ELF-1 (cell line): ENCODE results near the gene NDUFS2.

Experiments
- DNase-seq: peaks from one replicate; pipeline ENCODE4 v3.0.0-alpha.2; 2016; ENCODE audit warnings: low read depth, low spot score

The NDUFS2 gene

DNA sequence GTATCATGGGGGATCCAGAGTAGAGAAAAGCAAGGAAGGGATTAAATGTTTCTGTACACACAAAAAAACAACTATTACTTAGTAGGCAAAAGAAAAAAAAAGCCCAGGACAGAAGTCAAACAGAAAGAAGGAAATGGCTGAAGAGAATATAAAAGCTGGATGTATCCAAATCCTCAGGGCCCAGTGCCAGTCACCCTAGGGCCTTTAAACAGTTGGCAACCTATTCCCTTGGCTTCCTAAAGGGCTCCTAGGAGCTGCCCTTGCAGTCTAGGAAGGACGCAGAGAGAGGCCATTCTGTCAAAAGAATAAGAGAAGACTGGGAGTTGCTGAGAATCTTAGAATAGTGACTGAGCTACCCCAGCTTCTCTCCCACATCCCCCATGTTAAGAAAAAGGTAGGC is 29.8 kb upstream of the NDUFS2 start:
- no peak for DNase-seq

DNA sequence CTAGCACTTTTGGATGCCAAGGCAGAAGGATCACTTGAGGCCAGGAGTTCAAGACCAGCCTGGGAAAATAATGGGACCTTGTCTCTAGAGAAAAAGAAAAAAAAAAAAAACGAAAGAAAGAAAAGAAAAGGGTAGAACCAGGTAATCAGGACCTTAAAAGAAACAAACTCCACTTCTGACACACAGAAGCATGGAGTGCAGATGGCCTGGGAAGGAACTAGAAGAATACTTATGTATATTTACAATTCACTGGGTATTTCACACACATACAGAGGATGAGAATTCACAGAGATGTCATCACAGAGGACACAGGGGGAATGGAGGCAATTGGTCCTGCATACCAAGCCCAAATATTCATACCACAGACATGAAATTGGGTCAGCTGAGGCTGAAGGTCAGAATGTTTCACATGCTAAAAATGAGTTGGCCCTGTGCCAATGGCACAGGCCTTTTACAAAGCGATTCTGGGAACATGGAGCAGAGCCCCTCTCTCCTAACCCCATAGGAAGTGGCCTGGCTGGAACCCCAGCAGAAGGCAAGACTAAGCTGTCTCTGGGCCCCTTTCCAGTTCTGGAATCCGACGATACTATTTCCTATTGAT is 29.3 kb upstream of the NDUFS2 start:
- DNase-seq: no peak

DNA sequence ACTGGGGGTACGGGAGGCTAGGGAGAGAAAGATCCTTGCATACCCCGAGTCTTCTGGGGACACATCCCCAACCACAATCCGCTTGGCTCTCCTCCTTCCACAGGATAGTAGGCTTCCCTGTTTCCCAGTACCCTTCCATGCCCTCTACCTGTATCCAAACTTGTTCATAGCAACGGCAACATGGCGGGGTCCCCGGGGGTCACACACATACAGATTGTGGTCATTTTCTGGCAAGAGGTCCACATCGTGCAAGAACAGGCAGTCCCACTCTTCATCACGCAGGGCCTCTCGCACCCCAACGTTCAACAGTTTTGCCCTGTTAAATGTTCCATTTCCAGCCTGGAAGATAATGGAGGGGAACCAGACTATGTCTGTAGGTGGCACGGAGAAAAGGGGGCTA is 28.5 kb upstream of the NDUFS2 start:
- DNase-seq: no peak

DNA sequence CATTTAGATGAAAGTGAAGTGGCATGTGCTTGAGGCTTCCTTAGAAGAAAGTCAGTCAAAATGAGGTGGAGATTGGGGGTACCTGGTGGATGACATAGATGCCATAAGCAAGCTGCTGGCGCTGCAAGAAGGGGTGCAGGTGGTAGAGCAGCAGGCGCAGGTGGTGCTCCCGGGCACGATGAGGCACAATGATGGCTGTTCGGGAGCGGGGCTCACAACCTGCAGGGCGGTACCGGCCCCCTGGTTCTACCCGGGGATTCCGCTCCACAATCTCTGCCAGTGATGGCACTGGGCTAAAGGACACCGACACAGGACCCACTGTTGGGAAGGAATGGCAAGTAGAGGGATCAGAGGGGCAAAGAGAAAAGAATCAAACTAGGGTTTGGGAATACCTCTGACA is 27.3 kb upstream of the NDUFS2 start:
- DNase-seq: no peak

DNA sequence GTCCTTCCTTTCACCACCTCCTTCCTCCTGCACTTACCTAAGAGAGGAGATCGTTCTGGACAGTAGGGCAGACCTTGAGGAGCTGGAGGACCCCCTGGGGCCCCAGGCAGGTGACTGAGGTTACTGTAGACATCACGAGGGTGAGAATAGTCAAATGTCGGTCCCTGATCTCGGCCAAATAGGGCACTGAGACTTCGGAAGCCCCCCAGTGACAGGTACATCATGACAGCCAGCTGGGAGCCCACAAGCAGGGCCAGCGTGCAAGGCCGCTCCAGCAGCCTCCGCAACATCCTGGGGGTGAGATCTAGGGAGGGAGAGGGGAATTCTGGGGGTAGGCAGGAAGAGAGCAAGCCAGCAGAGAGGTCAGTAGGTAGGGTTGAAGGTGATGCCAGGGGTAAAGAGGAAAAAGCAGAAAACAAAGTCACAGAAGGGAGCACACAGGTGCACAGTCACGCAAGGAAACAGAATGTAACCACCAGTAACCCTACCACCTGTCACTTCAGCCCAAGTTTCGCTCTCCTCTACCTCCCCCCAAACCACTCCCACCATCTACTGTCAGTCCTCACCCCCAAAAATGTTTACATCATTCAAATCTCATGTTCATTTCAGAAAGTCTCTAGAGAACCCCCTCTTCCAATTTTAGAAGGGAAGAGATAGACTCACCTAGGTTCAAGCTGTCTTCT is 26.3 kb upstream of the NDUFS2 start:
- no peak for DNase-seq

DNA sequence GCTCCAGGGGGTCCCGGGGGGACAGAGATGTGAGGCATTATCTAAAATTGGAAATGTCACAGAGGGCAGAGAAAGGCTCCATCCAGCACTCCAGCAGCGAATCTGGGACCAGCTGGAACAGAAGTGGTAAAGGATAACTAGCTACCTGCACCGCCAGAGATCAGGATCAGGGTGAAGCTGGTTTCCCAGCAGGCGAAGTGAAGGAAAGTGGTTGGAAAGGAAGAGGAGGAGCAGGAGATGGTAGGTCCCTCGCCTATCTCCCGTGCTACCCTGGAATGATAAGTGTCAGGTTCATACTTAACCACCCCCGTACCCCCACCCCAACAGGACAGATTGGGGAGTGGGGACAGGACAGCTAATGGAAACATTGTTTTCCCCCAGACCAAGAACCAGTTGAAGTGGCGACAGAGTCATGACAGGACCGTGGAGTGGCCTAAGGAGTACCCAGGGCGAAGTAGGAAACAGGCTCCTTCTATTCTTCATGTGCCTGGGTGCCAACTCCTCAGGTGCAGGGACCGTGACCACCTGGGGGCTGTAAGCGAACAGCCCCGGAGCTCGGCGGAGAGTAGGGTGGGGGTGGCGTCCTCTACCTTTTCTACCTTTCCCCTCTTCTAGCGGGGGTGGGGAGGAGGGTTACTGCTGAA is 25.6 kb upstream of the NDUFS2 start:
- no peak for DNase-seq

DNA sequence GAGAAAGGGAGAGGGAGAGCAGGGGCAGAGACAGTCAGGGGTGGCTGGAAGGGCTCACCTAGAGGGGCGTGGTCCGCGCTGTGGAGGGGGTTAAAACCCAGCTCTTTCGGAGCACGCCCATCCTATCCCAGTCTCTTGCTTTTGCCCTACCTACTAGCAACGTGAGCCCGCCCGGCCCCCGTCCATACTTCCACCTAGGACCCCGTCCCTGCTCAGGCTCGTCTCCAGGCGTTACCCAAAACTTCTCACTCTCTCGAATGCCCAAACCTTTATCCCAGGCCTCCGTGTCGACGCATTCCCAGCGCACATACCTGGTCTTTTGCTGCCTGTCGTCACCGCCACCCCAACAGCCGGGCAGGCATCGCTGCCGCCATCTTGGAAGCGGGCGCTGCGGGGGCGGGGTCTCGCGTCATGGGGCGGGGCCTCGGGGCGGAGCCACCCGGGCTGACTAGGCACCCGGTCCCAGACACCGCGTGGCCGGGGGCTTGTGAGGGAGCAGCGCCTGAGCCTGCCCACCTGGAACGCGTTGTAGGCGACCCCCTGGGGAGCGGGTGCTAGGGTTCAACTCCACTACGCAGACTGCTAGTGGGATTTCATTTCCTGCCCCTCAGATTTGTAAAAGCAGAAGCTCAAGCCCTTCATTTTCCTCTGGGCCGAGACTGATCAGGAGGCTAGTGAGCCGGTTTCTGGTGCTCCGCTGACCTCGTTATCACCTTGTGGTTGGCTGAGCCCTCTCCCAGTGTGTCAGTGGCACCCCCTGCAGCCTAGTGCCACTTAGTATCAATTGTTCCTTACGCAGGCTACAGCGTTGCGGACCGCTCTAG is 24.8 kb upstream of the NDUFS2 start, which contains the start of gene B4GALT3:
B4GALT3 (minus strand) TSS at position 396 of the 824 bp plus-strand sequence. CDS start 1,447 bp downstream, outside the sequence.
- DNase-seq: peak; percentile 94

DNA sequence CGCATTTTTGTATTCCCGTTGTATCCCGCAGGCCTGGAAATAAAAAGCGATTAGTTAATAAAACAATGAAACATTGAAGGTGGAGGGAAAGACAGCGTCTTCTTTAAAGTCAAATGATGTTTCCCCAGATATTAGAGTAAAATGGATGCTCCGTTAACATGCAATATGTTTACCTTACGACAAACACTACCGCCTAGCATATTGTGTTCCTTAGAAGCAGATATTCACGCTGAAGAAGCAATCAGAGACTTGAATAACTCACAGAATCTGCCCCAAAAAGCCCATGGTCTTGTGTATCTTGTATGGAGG is 24.3 kb upstream of the NDUFS2 start:
- no peak for DNase-seq

DNA sequence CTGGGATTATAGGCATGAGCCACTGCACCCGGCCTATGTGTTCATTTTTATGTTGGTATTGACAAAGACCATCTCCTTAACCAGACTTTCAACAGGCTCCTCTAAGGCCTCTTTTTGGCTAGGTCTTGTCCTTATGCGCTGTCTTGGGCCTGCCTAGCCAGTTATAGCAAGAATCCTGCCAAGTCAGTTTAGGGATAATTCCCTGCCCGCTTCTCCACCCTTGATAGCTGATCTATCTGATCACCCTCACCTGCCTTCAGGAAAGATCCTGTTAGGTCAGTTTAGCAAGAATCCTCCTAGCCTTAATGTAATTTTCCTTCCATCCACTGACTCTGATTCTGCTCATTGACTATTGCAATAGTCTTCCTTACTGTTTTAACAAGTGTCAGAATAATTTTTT is 22.5 kb upstream of the NDUFS2 start:
- DNase-seq: no peak

DNA sequence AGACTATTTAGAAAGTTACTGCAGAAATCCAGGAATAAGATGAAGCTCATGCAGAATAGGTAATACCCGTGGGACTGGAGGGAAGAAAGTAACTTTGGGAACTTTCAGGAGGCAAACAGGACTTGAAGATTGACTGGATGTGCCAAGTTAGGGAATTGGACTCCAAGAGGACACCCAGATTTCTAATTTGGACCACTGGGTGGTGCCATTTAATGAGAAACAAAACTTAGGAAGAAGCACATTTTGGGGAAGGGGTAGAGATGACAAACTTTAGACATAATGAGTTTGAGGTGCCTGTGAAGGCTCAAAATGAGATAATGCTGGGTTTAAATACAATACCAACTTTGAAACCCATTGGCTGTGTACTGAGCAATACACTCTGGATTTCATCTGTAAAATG is 21.5 kb upstream of the NDUFS2 start:
- no peak for DNase-seq

DNA sequence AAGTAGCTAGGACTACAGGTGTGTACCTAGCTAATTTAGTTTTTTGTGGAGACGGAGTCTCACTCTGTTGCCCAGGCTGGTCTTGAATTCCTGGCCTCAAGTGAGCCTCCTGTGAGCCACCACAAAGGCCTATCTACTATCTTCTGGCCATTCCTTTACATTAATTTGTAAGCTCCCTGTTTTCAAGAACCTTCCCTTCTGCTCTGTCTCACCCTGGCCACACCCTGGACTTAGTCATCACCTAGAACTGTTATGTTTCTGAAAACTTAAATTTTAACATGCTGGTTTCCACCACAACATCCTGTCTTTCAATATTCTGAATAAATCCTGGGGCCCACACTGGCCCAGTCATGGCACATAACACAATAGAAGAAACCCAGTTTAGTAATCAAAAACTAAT is 20.0 kb upstream of the NDUFS2 start:
- DNase-seq: no peak

DNA sequence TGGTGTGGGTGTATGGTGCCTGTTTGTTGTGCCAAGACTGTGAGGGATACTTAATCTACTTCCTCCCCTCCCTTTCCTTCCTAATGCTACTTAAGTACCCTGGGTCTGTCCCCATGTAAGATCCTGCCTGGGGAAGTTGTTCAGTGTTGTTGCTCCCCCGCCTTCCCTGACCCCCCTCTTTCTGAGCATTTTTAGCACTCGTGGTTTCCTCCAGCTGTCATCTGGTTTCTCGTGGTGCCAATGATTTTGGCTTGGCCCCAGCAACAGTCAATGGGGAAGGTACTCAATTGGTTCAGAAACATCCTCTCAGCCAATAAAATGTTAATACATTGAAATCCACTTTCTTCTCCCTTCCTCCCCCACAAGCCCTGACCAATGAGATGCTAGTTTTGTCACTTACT is 16.9 kb upstream of the NDUFS2 start:
- no peak for DNase-seq

DNA sequence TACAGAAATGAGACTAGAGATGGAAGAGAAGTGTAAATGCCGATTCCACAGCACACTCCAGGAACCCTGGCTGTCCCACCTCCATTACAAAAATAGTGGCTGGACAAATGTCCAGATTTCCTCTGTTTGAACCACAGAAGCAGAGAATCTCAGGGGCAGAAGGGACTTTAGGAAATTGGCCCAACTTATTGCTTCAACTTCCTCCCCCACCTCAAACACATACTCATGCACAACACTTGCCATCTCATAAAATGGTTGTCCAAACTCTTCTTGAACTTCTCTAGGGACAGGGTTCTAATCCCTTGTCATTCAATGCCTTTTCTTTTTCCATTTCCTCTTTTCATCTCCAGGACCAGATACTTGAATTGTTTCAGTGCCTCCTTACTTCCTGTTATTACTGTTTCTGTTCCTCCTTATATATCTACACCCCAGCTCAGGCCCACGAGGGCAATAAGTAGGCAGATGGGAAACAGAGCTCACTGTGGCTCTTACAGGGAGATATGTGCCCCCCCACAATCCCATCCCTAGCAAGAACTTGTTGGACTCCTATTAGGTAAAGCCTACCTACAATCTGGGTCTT is 16.3 kb upstream of the NDUFS2 start:
- DNase-seq: no peak

DNA sequence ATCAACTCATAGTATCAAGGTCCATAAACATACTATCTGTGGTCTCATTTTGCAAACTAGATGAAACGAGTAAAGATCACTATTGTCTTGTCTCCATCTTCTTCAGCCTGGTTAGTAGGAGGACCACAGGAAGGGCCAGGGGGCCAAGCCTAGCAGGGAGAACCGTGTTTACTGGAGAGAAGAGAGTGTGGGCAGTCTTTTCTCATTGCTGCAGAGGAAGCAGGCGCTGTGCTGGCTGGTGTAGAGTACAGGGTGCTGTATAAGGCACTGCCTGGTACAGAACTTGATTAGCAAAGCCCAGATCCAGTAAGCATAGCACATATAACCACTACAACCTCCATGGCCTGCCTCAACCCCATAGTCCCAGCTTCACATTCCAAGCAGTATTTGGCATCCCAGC is 14.9 kb upstream of the NDUFS2 start:
- no peak for DNase-seq

DNA sequence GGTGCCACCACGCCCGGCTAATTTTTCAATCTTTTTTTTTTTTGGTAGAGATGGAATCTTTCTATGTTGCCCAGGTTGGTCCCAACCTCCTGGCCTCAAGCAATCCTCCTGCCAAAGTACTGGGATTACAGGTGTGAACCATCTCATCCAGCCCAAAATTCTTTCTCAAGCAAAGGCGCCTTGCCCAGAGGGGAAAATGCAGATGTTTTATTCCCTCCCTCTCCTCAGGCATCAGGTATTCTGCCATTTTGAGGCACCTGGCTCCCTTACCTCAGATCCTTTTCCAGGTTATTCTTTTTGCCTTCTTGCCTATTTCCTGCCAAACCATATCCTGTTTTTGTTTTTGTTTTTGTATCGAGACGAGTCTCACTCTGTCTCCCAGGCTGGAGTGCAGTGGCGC is 13.8 kb upstream of the NDUFS2 start:
- no peak for DNase-seq

DNA sequence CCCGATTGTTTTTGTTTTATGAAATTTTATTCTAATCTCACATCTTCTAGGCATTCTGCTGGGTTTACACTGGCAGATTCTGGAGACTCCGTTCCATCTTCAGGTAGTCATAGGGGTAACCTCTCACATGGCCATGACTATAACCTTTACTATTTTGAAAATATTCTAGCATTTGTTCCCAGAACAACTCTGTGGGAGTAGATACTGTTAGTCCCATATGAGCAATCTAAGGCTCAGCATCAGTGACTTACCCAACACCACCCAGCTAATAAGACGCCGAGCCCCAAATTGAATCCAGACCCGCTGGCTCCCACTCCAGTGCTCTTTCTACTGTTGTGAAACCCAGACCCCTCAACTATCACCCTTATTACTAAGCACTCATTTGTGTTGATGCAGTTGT is 13.1 kb upstream of the NDUFS2 start:
- DNase-seq: no peak

DNA sequence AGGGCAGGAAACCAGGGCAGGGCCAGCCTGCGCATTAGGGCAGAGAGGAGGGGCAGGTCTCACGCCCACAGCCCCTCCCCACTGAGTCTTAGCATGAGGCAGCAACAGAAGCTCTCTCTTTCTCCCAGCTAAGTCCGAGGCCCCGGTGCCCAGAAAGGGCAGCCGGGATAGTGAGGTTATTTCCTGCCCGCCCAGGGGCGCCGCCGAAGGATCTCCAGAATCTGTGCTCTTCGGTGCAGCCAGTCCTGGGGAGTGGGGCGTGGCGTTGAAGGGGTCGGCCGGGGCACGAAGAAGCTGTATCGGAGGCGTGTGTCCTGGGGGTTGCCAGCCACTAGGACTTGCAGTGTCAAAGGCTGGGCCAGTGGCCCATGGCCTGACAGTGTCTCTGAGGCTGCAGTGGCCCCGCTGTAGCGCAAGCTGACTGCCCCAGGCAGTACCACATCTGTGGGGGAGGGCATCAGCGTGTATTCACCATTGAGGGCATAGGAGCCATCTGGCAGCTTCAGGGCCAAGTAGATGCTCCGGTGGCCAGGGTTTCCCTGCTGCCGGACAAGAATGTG is 11.1 kb upstream of the NDUFS2 start:
- DNase-seq: peak; percentile 60

DNA sequence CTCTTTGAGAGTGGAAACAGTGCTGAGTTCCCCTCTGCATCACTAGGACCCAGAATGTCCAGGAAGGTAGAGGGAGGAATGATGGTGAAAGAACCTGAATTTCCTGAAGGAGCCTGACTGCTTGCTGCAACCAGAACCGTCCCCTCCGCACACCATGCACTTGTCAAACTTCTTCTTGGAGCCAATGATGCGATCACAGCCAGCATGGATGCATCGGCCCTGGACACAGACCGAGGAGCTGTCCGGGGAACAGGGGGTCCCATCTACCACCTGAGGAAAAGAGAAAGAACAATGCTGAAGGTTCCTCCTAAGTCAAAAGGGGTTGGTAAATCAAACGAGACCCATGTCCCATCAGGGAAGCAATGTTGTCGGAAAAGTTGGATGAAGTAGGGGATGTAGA is 10.2 kb upstream of the NDUFS2 start:
- no peak for DNase-seq

DNA sequence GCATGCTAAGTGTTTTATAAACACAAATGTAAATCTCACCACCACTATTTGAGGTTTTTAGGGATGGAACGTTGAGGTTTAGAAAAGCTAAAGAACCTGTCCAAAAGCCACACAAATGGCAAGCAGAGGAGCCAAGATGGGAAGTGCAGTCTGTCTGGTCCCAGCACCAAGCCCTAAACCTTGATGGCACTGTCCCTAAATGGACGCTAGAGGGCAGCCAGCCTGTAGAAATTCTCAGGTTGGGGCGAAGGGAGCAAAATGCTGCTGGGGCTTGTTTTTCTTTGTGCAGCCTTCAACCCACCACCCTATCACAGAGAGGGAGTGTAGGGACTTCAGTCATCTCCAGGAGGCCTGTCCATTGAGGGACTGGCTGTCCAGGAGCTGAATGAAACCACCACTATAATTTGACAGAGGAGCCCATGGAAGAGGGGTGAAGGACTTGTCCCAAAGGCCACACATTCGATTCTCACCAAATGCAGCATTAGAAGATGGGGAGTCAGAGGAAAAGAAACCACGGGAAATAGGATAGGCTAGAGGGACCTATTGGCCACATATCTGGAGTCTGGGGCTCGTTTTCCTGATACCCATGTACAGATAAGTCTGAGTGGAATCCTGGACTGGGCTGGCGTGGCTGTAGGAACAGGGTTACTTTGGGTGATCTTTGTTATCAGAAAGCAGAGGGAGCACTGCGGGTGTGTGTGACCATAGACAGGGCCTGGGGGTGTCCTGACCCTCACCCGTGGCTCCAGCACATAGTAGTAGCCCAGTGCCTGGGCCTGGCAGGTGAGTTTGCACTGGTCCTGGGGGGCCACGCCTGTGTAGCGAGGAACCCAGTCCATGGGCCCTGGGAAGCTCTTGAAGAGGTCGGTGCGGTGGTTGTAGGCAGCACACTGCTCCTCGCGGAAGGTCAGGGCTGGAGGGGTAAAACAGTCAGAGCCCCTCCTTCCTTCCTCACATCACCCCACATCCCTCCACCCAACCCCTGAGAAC is 9.4 kb upstream of the NDUFS2 start:
- DNase-seq: peak; percentile 86

DNA sequence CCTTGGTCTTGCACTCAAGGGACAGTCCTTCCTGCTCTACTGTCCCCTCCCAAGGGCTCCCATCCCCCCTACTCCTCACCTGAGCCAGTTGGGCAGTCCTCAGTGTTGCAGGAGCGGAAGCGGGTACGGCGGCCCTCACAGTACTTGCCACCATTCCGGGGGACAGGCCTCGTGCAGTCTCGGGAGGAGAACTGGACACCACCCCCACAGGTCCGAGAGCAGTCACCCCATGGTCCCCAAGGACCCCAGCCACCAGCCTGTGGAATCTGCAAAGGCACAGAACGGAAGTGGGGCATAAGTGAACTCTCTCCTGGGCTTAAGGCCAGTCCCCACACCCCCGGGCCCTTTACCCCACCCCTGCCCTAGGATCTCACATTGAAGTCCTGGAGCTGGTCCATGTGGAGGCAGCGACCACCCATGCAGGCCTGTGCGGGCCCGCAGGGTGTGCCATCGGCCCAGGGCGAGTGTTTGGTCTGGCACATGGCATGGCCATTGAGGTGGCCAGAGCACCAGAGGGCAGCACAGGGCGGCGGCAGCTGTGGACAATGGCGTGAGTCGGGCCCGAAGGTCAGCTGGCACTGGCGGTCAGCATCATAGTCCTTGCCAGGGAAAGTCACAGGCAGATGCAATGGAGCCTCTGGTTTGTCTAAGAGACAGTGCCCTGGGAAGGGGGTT is 8.5 kb upstream of the NDUFS2 start:
- no peak for DNase-seq
